BLaER1 (cell line): ENCODE data around the gene TAS2R46.
"Not testable (repeated sequence)": the region's sequence is repeated elsewhere in the genome, so short reads cannot be mapped to it uniquely, and the experiment has no call there.

Experiments
- H3K27ac ChIP-seq: shearing (Covaris generic); formaldehyde crosslinking; 2 replicates; pipeline ENCODE4 v1.8.1; 2022
- H3K27me3 ChIP-seq: shearing (Covaris generic); formaldehyde crosslinking; 2 replicates; pipeline ENCODE4 v1.8.1; 2022
- H3K36me3 ChIP-seq: shearing (Covaris generic); formaldehyde crosslinking; 2 replicates; pipeline ENCODE4 v1.8.1; 2022
- H3K4me1 ChIP-seq: shearing (Covaris generic); formaldehyde crosslinking; 2 replicates; pipeline ENCODE4 v1.8.1; 2022
- H3K4me2 ChIP-seq: shearing (Covaris generic); formaldehyde crosslinking; 2 replicates; pipeline ENCODE4 v1.8.1; 2022
- H3K4me3 ChIP-seq: shearing (Covaris generic); formaldehyde crosslinking; 2 replicates; pipeline ENCODE4 v1.8.1; 2022
- H3K9ac ChIP-seq: shearing (Covaris generic); formaldehyde crosslinking; 2 replicates; pipeline ENCODE4 v1.8.1; 2022
- H3K9me3 ChIP-seq: shearing (Covaris generic); formaldehyde crosslinking; 2 replicates; pipeline ENCODE4 v1.8.1; 2022
- H4K20me1 ChIP-seq: shearing (Covaris generic); formaldehyde crosslinking; 2 replicates; pipeline ENCODE4 v1.8.1; 2022
- Cebpa-rat ChIP-seq: shearing (Covaris generic); IDR thresholded peaks from 2 replicates; pipeline ENCODE4 v1.8.1; 2022

Gene TAS2R46

GRCh38 chr12:11078246-11078645 is 16.2 kb upstream of the TAS2R46 start:
- Histone ChIP-seq H3K9me3 (peaks cover 9% of the 10 kb centered on the region; the same call in 1 of the 2 replicates), H3K27me3 (no peaks in the 10 kb centered on the region), H3K4me2 (no peak overlapping the region), H3K4me1 (peaks cover 6% of the 10 kb centered on the region; the same call in 1 of the 2 replicates), H3K36me3 (no peaks in the 10 kb centered on the region), H3K4me3 (no peak overlapping the region), H3K9ac (no peak overlapping the region), H4K20me1 (no peaks in the 10 kb centered on the region; the same call in 1 of the 2 replicates), H3K27ac (no peak overlapping the region)
- no peak for TF ChIP-seq Cebpa-rat

- H4K20me1 ChIP-seq = no peaks in the 10 kb centered on the region; the same call in 1 of the 2 replicates
- no peak overlapping the region for H3K4me3 ChIP-seq
- H3K4me2 ChIP-seq = no peak overlapping the region
- TF ChIP-seq Cebpa-rat = no peak
- no peaks in the 10 kb centered on the region for H3K36me3 ChIP-seq
- no peak overlapping the region for H3K27ac ChIP-seq
- peaks cover 6% of the 10 kb centered on the region; the same call in 1 of the 2 replicates for H3K4me1 ChIP-seq
- H3K27me3 ChIP-seq = no peaks in the 10 kb centered on the region
- H3K9me3 ChIP-seq = peaks cover under 1% of the 10 kb centered on the region; the same call in 1 of the 2 replicates
- no peak overlapping the region for H3K9ac ChIP-seq
These were observed 13.5 kb upstream of the TAS2R46 start for GRCh38 chr12:11075642-11076041.

- TF ChIP-seq Cebpa-rat = no peak
- H3K9ac ChIP-seq = no peak overlapping the region
- H3K27ac ChIP-seq = no peak overlapping the region
- no peaks in the 10 kb centered on the region for H3K27me3 ChIP-seq
- H3K9me3 ChIP-seq = no peaks in the 10 kb centered on the region
- peaks cover 6% of the 10 kb centered on the region; the same call in 1 of the 2 replicates for H3K36me3 ChIP-seq
- H4K20me1 ChIP-seq = no peaks in the 10 kb centered on the region; the same call in 1 of the 2 replicates
- H3K4me2 ChIP-seq = no peak overlapping the region
- no peak overlapping the region for H3K4me3 ChIP-seq
- peaks cover 6% of the 10 kb centered on the region; the same call in 1 of the 2 replicates for H3K4me1 ChIP-seq
These were observed 9.3 kb upstream of the TAS2R46 start for GRCh38 chr12:11071414-11071813.

GRCh38 chr12:11070999-11071398 is 8.9 kb upstream of the TAS2R46 start:
- no peak overlapping the region for H3K4me3 ChIP-seq
- TF ChIP-seq Cebpa-rat = no peak

GRCh38 chr12:11069854-11070365 is 7.8 kb upstream of the TAS2R46 start:
- Histone ChIP-seq H3K27me3 (no peaks in the 10 kb centered on the region), H3K4me3 (no peak overlapping the region), H3K27ac (no peak overlapping the region), H3K9me3 (no peaks in the 10 kb centered on the region), H3K36me3 (peaks cover 6% of the 10 kb centered on the region; the same call in 1 of the 2 replicates), H3K4me1 (peaks cover 6% of the 10 kb centered on the region; the same call in 1 of the 2 replicates), H3K9ac (no peak overlapping the region), H4K20me1 (no peaks in the 10 kb centered on the region), H3K4me2 (no peak overlapping the region)
- TF ChIP-seq Cebpa-rat = no peak

More at GRCh38 chr12:11070999-11071398, 8.9 kb upstream of the TAS2R46 start:
- Histone ChIP-seq H3K27ac (no peak overlapping the region), H3K4me2 (no peak overlapping the region), H3K4me1 (peaks cover 6% of the 10 kb centered on the region; the same call in 1 of the 2 replicates), H3K9me3 (no peaks in the 10 kb centered on the region), H3K27me3 (no peaks in the 10 kb centered on the region), H4K20me1 (no peaks in the 10 kb centered on the region; the same call in 1 of the 2 replicates), H3K9ac (no peak overlapping the region), H3K36me3 (peaks cover 6% of the 10 kb centered on the region; the same call in 1 of the 2 replicates)

- Histone ChIP-seq H3K4me3 (no peak overlapping the region), H3K36me3 (peaks cover 6% of the 10 kb centered on the region; the same call in 1 of the 2 replicates), H4K20me1 (no peaks in the 10 kb centered on the region), H3K27me3 (no peaks in the 10 kb centered on the region), H3K9ac (no peak overlapping the region), H3K9me3 (no peaks in the 10 kb centered on the region), H3K27ac (no peak overlapping the region), H3K4me2 (no peak overlapping the region), H3K4me1 (no peaks in the 10 kb centered on the region)
- no peak for TF ChIP-seq Cebpa-rat
These were observed 5.4 kb upstream of the TAS2R46 start for GRCh38 chr12:11067514-11067913.

- Histone ChIP-seq H4K20me1 (0 out of 2 replicates have a peak, but pooled peaks cover 7% of the 10 kb centered on the region), H3K4me3 (no peak overlapping the region), H3K27me3 (no peaks in the 10 kb centered on the region), H3K27ac (no peak overlapping the region), H3K4me1 (no peaks in the 10 kb centered on the region), H3K36me3 (peaks cover 4% of the 10 kb centered on the region), H3K4me2 (no peak overlapping the region), H3K9me3 (no peaks in the 10 kb centered on the region), H3K9ac (no peak overlapping the region)
- TF ChIP-seq Cebpa-rat = no peak
These were observed 2.3 kb downstream of the TAS2R46 start for GRCh38 chr12:11059784-11060183.

GRCh38 chr12:11059041-11059440 is 3.1 kb downstream of the TAS2R46 start:
- H3K4me2 ChIP-seq = no peak overlapping the region
- no peaks in the 10 kb centered on the region for H3K4me1 ChIP-seq
- no peaks in the 10 kb centered on the region for H3K9me3 ChIP-seq
- no peaks in the 10 kb centered on the region for H3K27me3 ChIP-seq
- H3K4me3 ChIP-seq = no peak overlapping the region
- H3K9ac ChIP-seq = no peak overlapping the region
- TF ChIP-seq Cebpa-rat = no peak
- H4K20me1 ChIP-seq = 0 out of 2 replicates have a peak, but pooled peaks cover 7% of the 10 kb centered on the region
- H3K36me3 ChIP-seq = peaks cover 4% of the 10 kb centered on the region
- no peak overlapping the region for H3K27ac ChIP-seq

- Histone ChIP-seq H4K20me1 (no peaks in the 10 kb centered on the region), H3K4me3 (no peak overlapping the region), H3K27ac (no peak overlapping the region), H3K27me3 (no peaks in the 10 kb centered on the region), H3K36me3 (peaks cover 12% of the 10 kb centered on the region), H3K9me3 (peaks cover 19% of the 10 kb centered on the region), H3K4me1 (no peaks in the 10 kb centered on the region), H3K9ac (no peak overlapping the region), H3K4me2 (no peak overlapping the region)
- TF ChIP-seq Cebpa-rat = no peak
These were observed 6.8 kb downstream of the TAS2R46 start for GRCh38 chr12:11055306-11055705.

- H3K4me2 ChIP-seq, H3K4me1 ChIP-seq, H4K20me1 ChIP-seq, H3K4me3 ChIP-seq, H3K9ac ChIP-seq, H3K27me3 ChIP-seq, H3K27ac ChIP-seq: not testable (repeated sequence)
- Histone ChIP-seq H3K36me3 (peaks cover 27% of the 10 kb centered on the region), H3K9me3 (peaks cover 25% of the 10 kb centered on the region)
These were observed 12.1 kb downstream of the TAS2R46 start for GRCh38 chr12:11049806-11050531.

- not testable (repeated sequence) for H3K9ac ChIP-seq, H3K4me1 ChIP-seq, H4K20me1 ChIP-seq, H3K4me3 ChIP-seq, H3K27me3 ChIP-seq, H3K4me2 ChIP-seq, H3K27ac ChIP-seq, H3K9me3 ChIP-seq
- H3K36me3 ChIP-seq = peaks cover 30% of the 10 kb centered on the region
These were observed 20.7 kb downstream of the TAS2R46 start for GRCh38 chr12:11041366-11041765.
